SH-SY5Y (cell line): Measurements from ENCODE around the gene POU2F1.

Source experiments
- GATA2 ChIP-seq: IDR thresholded peaks from 2 replicates; pipeline ENCODE4 v1.6.1; 2011; ENCODE audit warnings: mild to moderate bottlenecking, low read depth, low read length
- GATA3 ChIP-seq: IDR thresholded peaks from 2 replicates; pipeline ENCODE4 v1.6.1; 2011; ENCODE audit warnings: low read depth, mild to moderate bottlenecking, low read length, moderate library complexity

DNA sequence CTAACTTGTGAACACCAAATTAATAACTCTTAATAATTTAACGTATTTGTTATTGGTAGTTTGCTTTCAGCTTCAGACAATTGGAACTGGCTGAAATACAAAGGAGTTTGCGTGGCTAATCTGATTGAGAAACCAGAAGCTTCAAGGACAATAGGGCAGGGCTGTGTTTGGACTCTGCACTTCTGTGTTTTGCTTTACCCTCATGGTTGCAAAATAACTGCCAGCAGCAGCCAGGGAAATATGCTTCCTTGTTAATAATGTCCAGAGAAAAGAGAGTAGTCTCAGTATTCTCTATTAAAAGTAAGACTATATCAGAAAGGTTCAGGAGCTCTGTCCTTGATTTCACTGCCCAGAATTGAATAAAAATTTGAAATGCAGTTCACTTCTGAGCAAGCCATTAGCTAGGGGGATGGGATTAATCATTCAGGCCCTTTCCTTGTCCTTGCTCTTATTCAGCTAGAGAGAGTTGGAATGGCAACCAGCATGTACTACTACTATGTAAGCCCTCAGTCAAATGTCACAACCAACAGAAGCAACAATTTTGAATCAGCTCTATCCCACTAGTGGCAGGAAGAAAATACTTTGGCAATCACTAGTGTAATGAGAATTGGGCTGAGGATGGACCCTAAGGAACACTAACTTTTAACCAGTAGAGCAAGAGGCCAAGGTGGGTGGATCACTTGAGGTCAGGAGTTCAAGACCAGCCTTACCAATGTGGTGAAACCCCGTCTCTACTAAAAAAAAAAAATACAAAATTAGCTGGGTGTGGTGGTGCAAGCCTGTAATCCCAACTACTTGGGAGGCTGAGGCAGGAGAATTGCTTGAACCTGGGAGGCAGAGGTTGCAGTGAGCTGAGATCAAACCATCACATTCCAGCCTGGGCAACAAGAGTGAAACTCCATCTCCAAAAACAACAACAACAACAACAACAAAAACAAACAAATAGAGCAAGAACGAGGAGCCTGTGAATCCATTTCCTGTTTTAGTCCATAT is 76.8 kb downstream of the POU2F1 start:
- TF ChIP-seq GATA2, result no peak
- no peak for TF ChIP-seq GATA3
